Stomach smooth muscle (tissue), 2 donors: ENCODE results near the gene TPM4.
A peak's percentile ranks its signal among the peaks of the same experiment; 100 is the strongest.

Experiments used
- H3K27ac ChIP-seq: one replicate; pipeline ENCODE4 v1.7.0; 2013; ENCODE audit warnings: mild to moderate bottlenecking, low read length, inconsistent platforms
- H3K27me3 ChIP-seq, 2 donors: one replicate each; pipeline ENCODE4 v1.7.0; 2013; ENCODE audit warnings: low read length in 2 of 2; ENCODE audit not compliant: insufficient read depth in 2 of 2, control insufficient read depth in 1 of 2
- H3K36me3 ChIP-seq, 2 donors: one replicate each; pipeline ENCODE4 v1.7.0; 2013; ENCODE audit warnings: low read length in 2 of 2; ENCODE audit not compliant: control insufficient read depth in 2 of 2, insufficient read depth in 2 of 2
- H3K4me1 ChIP-seq: one replicate; pipeline ENCODE4 v1.7.0; 2013; ENCODE audit warnings: low read length; ENCODE audit not compliant: control insufficient read depth, insufficient read depth
- H3K4me3 ChIP-seq, 2 donors: one replicate each; pipeline ENCODE4 v1.7.0; 2013; ENCODE audit warnings: low read length in 2 of 2
- H3K9ac ChIP-seq, 2 donors: one replicate each; pipeline ENCODE4 v1.7.0; 2013; ENCODE audit warnings: low read length in 2 of 2, mild to moderate bottlenecking in 1 of 2
- H3K9me3 ChIP-seq, 2 donors: one replicate each; pipeline ENCODE4 v1.7.0; 2013; ENCODE audit warnings: low read length in 2 of 2; ENCODE audit not compliant: control insufficient read depth in 2 of 2
- donor health status: healthy.
- donor health status: Pancreatic carcinoma.

Gene TPM4

GRCh38 chr19:16061943-16062342 is 14.4 kb upstream of the TPM4 start:
- peaks cover 0 to 5% of the 10 kb centered on the region in 2 donors for H3K9me3 ChIP-seq
- no peak overlapping the region for H3K27ac ChIP-seq
- no peak overlapping the region for H3K4me3 ChIP-seq
- H3K36me3 ChIP-seq = no peaks in the 10 kb centered on the region
- H3K4me1 ChIP-seq = peaks cover 5% of the 10 kb centered on the region
- H3K27me3 ChIP-seq = no peaks in the 10 kb centered on the region
- H3K9ac ChIP-seq = no peak overlapping the region

DNA sequence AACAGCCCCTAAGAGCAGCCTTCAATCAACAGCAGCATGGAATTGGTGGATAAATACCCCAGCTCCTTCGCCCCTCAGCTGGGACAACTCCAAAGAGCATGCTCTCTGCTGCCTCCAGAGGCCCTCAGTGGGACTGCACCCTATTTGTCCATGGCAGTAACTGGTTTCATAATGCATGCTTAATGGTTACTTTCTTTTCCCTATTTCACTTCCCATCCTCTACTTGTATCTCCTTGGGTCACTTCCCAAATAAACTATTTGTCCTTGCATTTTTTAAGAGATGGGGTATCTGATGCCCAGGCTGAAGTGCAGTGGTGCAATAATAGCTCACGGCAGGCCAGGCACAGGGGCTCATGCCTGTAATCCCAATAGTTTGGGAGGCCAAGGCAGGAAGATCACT is 13.5 kb upstream of the TPM4 start:
- H3K9ac ChIP-seq = no peak overlapping the region
- H3K4me1 ChIP-seq = peaks cover 6% of the 10 kb centered on the region
- H3K36me3 ChIP-seq = no peaks in the 10 kb centered on the region
- H3K4me3 ChIP-seq = no peak overlapping the region
- peaks cover 0 to 5% of the 10 kb centered on the region in 2 donors for H3K9me3 ChIP-seq
- no peaks in the 10 kb centered on the region for H3K27me3 ChIP-seq
- no peak overlapping the region for H3K27ac ChIP-seq

DNA sequence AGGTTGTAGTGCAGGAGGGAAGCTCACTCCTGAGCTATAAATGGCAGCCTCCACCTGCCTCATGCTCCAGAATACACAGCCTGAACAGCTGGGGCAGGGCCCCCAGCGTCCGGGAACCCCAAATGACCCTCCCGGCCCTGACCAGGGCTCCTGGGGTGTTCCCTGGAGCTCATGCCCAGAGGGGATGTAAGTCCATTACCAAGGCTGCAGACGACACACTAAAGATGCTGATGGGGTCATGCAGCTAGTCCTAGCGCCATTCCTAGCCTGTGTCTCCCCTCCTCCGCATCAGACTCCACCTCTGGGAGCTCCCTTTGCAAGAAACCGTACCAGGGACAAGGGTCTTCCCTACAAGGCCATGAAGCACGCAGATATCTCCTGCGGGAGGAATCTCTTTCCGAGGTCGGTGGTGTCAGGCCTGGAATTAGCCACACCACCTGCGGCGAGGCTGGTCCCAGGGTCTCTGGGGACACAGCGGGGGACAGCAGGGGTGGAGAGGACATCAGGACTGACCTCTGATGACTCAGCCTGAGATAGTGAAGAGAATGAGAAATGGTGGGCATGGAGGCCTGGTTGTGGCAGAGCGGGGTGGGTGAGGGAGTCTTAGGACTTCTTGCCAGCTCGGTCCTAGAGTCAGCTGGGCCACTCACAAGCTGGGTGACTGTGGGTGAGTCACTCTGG is 11.9 kb upstream of the TPM4 start:
- H3K4me1 ChIP-seq = peaks cover 6% of the 10 kb centered on the region
- no peak overlapping the region for H3K4me3 ChIP-seq
- peaks cover 0 to 5% of the 10 kb centered on the region in 2 donors for H3K9me3 ChIP-seq
- no peak overlapping the region for H3K27ac ChIP-seq
- peaks cover 4 to 5% of the 10 kb centered on the region in 2 donors for H3K36me3 ChIP-seq
- no peaks in the 10 kb centered on the region for H3K27me3 ChIP-seq
- H3K9ac ChIP-seq = no peak overlapping the region

- no peaks in the 10 kb centered on the region for H3K9me3 ChIP-seq
- H3K4me3 ChIP-seq = peak overlapping the region; percentile 42 to 99
- H3K27ac ChIP-seq = peak overlapping the region; percentile 100
- H3K9ac ChIP-seq = peak overlapping the region; percentile 51 to 99
- peaks cover 5 to 6% of the 10 kb centered on the region in 2 donors for H3K36me3 ChIP-seq
- H3K4me1 ChIP-seq = peaks cover 22% of the 10 kb centered on the region
- H3K27me3 ChIP-seq = no peaks in the 10 kb centered on the region
Measured at GRCh38 chr19:16066611-16067104, 9.6 kb upstream of the TPM4 start.

DNA sequence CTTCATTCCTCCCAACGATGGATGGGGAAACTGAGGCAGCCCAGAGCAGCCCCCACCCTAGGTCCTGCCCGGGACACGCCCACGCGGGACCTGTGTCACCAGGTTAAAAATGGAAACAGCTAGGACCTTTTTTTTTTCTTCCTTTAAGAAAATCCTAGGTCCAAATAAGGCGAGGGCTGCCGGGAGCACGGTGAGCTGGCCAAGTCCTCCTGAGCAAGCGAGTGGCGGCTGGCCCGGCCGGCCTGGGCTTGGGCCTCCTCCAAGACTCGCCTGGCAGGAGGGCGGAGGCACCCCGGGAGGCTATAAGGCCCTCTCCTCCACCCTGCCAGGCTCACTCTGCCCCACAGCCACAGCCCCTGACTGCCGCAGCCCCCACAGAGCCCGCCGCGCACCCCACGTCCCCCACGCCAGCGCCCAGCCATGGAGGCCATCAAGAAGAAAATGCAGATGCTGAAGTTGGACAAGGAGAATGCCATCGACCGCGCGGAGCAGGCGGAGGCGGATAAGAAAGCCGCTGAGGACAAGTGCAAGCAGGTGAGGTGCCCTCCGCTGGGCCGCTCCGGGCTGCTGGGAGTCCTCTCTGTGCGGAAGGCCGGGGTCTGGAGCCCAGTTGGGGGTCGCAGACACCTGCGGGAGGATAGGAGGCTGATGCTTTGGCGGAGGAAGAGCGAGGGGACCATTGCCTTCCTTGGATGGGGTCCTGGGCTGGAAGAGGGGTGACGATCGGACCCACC is 8.9 kb upstream of the TPM4 start:
- Histone ChIP-seq H3K9me3 (no peaks in the 10 kb centered on the region), H3K9ac (peak overlapping the region; percentile 99), H3K36me3 (peaks cover 5 to 6% of the 10 kb centered on the region in 2 donors), H3K27ac (peak overlapping the region; percentile 100), H3K4me1 (peaks cover 29% of the 10 kb centered on the region), H3K4me3 (peak overlapping the region; percentile 99 to 100), H3K27me3 (no peaks in the 10 kb centered on the region)

GRCh38 chr19:16068696-16069259 is 7.5 kb upstream of the TPM4 start:
- peaks cover 5 to 9% of the 10 kb centered on the region in 2 donors for H3K36me3 ChIP-seq
- H3K4me1 ChIP-seq = peaks cover 43% of the 10 kb centered on the region
- no peaks in the 10 kb centered on the region for H3K9me3 ChIP-seq
- no peaks in the 10 kb centered on the region for H3K27me3 ChIP-seq
- peak overlapping the region; percentile 99 to 100 for H3K4me3 ChIP-seq
- peak overlapping the region; percentile 99 for H3K9ac ChIP-seq
- peak overlapping the region; percentile 100 for H3K27ac ChIP-seq

GRCh38 chr19:16069813-16070365 is 6.4 kb upstream of the TPM4 start:
- Histone ChIP-seq H3K4me1 (peaks cover 54% of the 10 kb centered on the region), H3K9me3 (no peaks in the 10 kb centered on the region), H3K4me3 (peak overlapping the region; percentile 99 to 100), H3K36me3 (peaks cover 10 to 16% of the 10 kb centered on the region in 2 donors), H3K27me3 (no peaks in the 10 kb centered on the region), H3K27ac (peak overlapping the region; percentile 100), H3K9ac (peak overlapping the region; percentile 99)

DNA sequence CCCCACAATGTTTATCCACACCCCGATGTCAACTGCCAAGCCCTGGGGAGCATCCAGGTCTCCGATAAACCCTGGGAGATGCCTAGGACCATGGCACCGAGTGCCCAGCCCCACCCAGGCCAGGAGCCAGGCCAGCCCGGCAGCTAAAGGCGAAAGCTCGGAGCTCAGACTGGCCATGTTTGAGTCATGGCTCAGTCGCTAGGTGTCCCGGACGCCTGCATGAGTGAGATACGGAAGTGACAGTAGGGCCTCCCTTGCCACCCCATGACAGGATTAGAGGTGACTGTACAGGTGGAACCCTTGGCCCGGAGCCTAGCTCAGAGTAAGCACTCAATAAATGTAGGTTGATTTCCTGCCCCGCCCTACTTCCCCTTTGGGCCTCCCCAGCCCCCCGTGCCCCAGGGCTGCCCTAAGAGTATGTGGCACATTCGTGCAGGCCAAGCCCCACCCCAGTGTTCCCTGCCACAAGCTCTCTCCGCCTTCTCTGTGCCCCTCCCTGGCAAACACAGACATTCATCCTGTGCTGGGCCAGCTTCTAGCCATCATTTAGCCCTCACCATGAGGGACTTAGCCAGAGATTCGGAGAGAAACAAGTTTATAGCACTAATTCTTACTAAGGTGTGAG is 5.8 kb upstream of the TPM4 start:
- Histone ChIP-seq H3K4me1 (peaks cover 59% of the 10 kb centered on the region), H3K36me3 (peaks cover 10 to 16% of the 10 kb centered on the region in 2 donors), H3K27ac (peak overlapping the region; percentile 100), H3K9ac (peak overlapping the region; percentile 99), H3K27me3 (no peaks in the 10 kb centered on the region), H3K9me3 (no peaks in the 10 kb centered on the region), H3K4me3 (peak overlapping the region; percentile 99 to 100)

DNA sequence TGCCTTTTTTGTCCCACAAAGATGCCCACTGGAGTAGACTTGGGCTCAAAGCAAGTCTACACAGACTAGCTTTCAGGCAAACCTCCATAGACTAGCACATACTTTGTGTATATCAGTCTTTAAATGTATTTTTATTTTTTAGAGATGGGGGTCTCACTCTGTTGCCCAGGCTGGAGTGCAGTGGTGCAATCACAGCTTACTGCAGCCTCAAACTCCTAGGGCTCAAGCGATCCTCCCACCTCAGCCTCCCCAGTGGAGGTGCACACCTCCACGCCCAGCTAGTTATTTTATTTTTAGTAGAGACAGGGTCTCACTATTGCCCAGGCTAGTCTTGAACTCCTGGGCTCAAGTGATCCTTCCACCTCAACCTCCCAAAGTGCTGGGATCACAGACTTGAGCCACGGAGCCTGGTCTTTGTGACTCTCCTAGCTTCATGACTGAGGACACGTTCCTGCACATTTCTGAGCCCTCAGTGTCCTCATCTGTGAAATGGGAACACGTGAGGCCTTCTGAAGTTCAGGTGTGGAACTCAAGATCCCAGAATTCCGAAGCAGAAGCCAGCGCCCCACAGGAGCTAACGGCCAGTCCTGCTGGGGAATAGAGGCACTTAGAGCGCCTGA is 5.1 kb upstream of the TPM4 start:
- Histone ChIP-seq H3K4me1 (peaks cover 65% of the 10 kb centered on the region), H3K36me3 (peaks cover 10 to 16% of the 10 kb centered on the region in 2 donors), H3K9ac (peak overlapping the region; percentile 47 to 99), H3K9me3 (no peaks in the 10 kb centered on the region), H3K4me3 (peak overlapping the region; percentile 99 to 100), H3K27me3 (no peaks in the 10 kb centered on the region), H3K27ac (peak overlapping the region; percentile 100)

DNA sequence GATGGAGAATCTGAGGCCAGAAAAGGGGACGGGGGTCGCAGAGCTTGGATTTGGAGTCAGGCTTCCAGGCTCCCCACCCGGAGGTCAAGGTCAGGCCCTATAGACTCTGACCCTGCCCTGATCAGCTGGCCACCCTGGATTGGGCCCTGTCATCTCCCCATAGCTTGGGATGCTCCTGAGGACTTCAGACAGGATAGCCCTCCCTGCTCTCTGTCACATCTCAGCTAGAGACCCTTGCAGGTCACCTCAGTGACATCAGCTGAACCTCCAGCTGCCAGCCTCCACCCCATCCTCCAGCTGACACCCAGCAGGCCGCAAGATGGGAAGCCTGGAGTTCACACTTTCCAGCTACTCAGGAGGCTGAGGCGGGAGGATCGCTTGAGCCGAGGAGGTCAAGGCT is 2.8 kb upstream of the TPM4 start:
- peak overlapping the region; percentile 100 for H3K27ac ChIP-seq
- peak overlapping the region in 1 of 2 donors; percentile 5 for H3K9ac ChIP-seq
- peaks cover 7 to 16% of the 10 kb centered on the region in 2 donors for H3K36me3 ChIP-seq
- peaks cover 70% of the 10 kb centered on the region for H3K4me1 ChIP-seq
- no peaks in the 10 kb centered on the region for H3K9me3 ChIP-seq
- peak overlapping the region in 1 of 2 donors; percentile 31 for H3K4me3 ChIP-seq
- H3K27me3 ChIP-seq = no peaks in the 10 kb centered on the region
